Esophagus (tissue), 2 donors: ENCODE measurements around the gene CNTRL. TPM values are rescaled to one million over a fixed set of nuclear protein-coding genes. Genes with fewer than 3 reads are reported as not detected.

Experiments
- H3K27ac ChIP-seq, 2 donors: one replicate each; pipeline ENCODE4 v1.5.1; 2013; ENCODE audit warnings: low read depth in 2 of 2, mild to moderate bottlenecking in 2 of 2, inconsistent platforms in 1 of 2, low read length in 1 of 2, moderate library complexity in 1 of 2
- H3K27me3 ChIP-seq, 2 donors: one replicate each; pipeline ENCODE4 v1.6.1; 2013; ENCODE audit warnings: low read length in 2 of 2, control low read depth in 1 of 2, mild to moderate bottlenecking in 1 of 2; ENCODE audit not compliant: insufficient read depth in 2 of 2, control insufficient read depth in 1 of 2
- H3K36me3 ChIP-seq, 2 donors: one replicate each; pipeline ENCODE4 v1.6.1; 2013; ENCODE audit warnings: low read length in 1 of 2; ENCODE audit not compliant: control insufficient read depth in 2 of 2, insufficient read depth in 2 of 2
- H3K4me1 ChIP-seq, 2 donors: one replicate each; pipeline ENCODE4 v1.6.1; 2013; ENCODE audit warnings: low read length in 1 of 2; ENCODE audit not compliant: control insufficient read depth in 2 of 2, insufficient read depth in 2 of 2
- H3K4me3 ChIP-seq, 2 donors: one replicate each; pipeline ENCODE4 v1.5.1; 2013; ENCODE audit warnings: low read length in 2 of 2, mild to moderate bottlenecking in 2 of 2, low read depth in 1 of 2, moderate library complexity in 1 of 2
- H3K9me3 ChIP-seq, 2 donors: one replicate each; pipeline ENCODE4 v1.6.1; 2013; ENCODE audit warnings: mild to moderate bottlenecking in 2 of 2, low read depth in 1 of 2, low read length in 1 of 2, moderate library complexity in 1 of 2; ENCODE audit not compliant: control insufficient read depth in 2 of 2, insufficient read depth in 1 of 2
- WGBS, 2 donors: extraction: QIAGEN DNeasy Blood & Tissue Kit; methylation state at CpG; one replicate each; pipeline ENCODE4 v1.1.7; 2013; 5-methylcytosine and 5-hydroxymethylcytosine counted together
- polyA plus RNA-seq, 2 donors: library from polyadenylated mRNA; stranded (reverse); fragments of 200-250 nt; gene quantifications; one replicate each; pipeline ENCODE4 v1.2.3, GENCODE V29; 2013
- donor health status: healthy with polysubstance abuse.
- donor health status: Bipolar disorder and iron deficiency.

The CNTRL gene
- polyA plus RNA-seq, 2 donors: 4.0 to 5.5 TPM

DNA sequence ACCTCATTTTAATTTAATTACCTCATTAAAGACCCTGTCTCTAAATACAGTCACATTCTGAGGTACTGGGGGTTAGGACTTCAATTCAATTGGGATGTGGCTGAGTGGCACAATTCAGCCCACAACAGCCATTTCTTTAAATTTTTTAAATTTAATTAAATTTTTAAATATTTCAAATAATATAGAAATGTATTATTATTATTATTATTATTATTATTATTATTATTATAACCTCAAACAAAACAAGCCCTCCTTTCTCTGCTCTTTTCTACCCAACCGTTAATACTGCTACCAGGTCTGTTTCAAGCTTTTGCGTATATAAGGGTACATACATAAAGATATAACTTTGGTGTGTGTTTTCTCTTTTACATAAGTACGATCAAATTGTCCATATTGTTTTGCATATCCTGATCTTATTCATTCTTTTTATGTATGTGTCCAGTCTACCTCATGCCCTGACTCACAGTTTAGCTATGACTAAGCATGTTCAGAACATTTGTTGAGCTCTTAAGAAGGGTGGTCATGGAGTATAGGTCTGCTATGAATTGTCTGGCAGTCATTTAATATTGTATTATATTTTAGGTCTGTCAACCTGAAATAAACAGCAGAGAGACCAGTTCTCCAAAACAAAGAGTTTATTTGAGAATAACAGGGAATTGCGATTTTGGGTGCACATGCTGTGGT, 143.0 kb downstream of the CNTRL start:
- no peak overlapping the region for H3K4me3 ChIP-seq
- 91 to 93% methylated on average over 4 of the region's 4 CpGs for WGBS, 2 donors
- no peak overlapping the region for H3K27ac ChIP-seq

DNA sequence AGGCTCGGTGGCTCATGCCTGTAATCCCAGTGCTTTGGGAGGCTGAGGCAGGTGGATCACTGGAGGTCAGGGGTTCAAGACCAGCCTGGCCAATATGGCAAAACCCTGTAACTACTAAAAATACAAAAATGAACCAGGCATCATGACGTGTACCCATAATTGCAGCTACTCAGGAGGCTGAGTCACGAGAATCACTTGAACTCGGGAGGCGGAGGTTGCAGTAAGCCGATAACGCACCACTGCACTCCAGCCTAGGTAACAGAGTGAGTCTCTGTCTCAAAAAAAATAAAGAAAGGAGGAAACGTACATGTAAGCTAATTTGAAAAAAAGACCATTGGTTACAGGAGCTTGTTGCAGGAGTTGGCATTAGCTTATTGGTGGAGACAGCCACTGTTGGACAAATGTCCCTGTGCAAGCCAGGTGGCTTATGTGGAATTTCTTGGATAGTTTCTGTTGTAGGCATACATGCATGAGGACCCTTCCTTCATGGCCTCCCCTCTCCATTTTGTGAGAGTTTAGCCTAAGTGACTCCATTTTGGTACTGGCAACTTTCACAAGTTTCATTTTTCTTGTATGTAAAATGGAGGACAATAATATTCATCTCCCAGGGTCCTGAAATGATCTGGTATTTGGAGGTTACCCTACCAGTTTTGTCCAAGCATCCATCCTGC, 143.7 kb downstream of the CNTRL start:
- Histone ChIP-seq H3K27ac (no peak overlapping the region), H3K4me3 (no peak overlapping the region), H3K36me3 (no peaks in the 10 kb centered on the region), H3K9me3 (no peaks in the 10 kb centered on the region), H3K4me1 (peaks cover 0 to under 1% of the 10 kb centered on the region in 2 donors), H3K27me3 (no peaks in the 10 kb centered on the region)
- 94 to 95% methylated on average over 8 of the region's 8 CpGs for WGBS, 2 donors

More for the DNA sequence above, 143.0 kb downstream of the CNTRL start:
- no peaks in the 10 kb centered on the region for H3K36me3 ChIP-seq
- H3K9me3 ChIP-seq: no peaks in the 10 kb centered on the region
- no peaks in the 10 kb centered on the region for H3K27me3 ChIP-seq
- peaks cover 0 to 3% of the 10 kb centered on the region in 2 donors for H3K4me1 ChIP-seq

DNA sequence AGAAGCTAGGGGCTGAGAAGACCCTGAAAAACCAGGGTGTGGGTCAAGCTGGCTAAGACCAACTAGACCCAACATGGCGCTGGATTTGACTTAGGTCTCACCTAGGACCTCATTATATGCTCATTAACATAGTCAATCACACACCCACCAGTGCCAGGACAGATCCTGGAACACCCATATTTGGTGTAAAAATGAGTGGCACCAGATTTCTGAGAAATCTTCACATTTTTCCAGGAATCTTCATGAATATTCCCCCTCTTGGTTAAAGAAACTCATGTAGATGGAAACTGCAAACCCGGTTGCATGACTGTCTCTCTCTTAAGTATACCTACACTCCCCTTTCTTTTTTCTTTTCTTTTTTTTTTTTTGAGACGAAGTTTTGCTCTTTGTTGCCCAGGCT, 144.8 kb downstream of the CNTRL start:
- no peaks in the 10 kb centered on the region for H3K9me3 ChIP-seq
- H3K36me3 ChIP-seq: no peaks in the 10 kb centered on the region
- no peak overlapping the region for H3K27ac ChIP-seq
- WGBS, 2 donors: 90 to 91% methylated on average over 3 of the region's 3 CpGs
- no peaks in the 10 kb centered on the region for H3K4me1 ChIP-seq
- H3K4me3 ChIP-seq: no peak overlapping the region
- no peaks in the 10 kb centered on the region for H3K27me3 ChIP-seq

DNA sequence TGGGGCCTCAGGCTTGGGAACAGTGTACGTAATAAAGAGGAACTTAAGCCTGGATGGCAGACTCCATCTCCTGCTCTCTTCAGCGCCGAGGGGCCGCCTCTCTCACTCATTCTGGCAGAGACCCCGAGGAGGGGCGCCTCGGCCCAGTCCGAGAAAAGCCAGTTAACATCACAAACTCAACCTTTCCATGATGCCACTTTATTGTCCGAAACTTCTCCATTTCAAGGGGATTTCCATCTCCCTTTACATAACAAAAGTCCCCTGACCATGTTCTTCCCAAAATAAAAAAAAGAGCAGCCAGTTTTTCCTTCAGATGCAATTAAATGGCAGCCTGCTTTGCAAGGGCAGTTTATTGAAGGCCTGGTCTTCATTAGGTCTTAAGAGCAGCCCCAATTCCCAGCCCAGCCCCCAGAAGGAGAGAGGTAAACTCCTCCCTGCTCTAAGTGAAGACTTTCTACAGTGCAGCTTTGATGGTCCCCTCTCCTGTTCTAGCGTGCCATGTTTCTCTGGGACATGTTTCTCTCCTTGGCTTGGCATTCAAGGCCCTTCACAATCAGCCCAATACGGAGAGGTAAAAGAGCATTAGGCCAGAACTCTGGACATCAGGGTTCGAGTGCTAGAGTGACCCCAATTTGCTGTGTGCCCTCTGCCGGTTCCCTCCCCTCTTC, 146.4 kb downstream of the CNTRL start:
- Histone ChIP-seq H3K4me3 (no peak overlapping the region), H3K4me1 (no peaks in the 10 kb centered on the region)

GRCh38 chr9:121221664-121222055, 146.9 kb downstream of the CNTRL start:
- 88 to 98% methylated on average over 2 of the region's 2 CpGs for WGBS, 2 donors
- no peaks in the 10 kb centered on the region for H3K36me3 ChIP-seq
- no peak overlapping the region for H3K27ac ChIP-seq
- H3K27me3 ChIP-seq: no peaks in the 10 kb centered on the region
- H3K9me3 ChIP-seq: no peaks in the 10 kb centered on the region
- no peak overlapping the region for H3K4me3 ChIP-seq
- H3K4me1 ChIP-seq: no peaks in the 10 kb centered on the region

More for the DNA sequence above, 146.4 kb downstream of the CNTRL start:
- H3K27ac ChIP-seq: no peak overlapping the region
- H3K9me3 ChIP-seq: no peaks in the 10 kb centered on the region
- no peaks in the 10 kb centered on the region for H3K27me3 ChIP-seq
- no peaks in the 10 kb centered on the region for H3K36me3 ChIP-seq
- WGBS, 2 donors: 79 to 82% methylated on average over 13 of the region's 13 CpGs

GRCh38 chr9:121222524-121223171, 147.9 kb downstream of the CNTRL start:
- no peaks in the 10 kb centered on the region for H3K9me3 ChIP-seq
- H3K4me3 ChIP-seq: no peak overlapping the region
- no peaks in the 10 kb centered on the region for H3K4me1 ChIP-seq
- no peak overlapping the region for H3K27ac ChIP-seq
- H3K27me3 ChIP-seq: no peaks in the 10 kb centered on the region
- WGBS, 2 donors: 65% methylated on average over 12 of the region's 12 CpGs
- no peaks in the 10 kb centered on the region for H3K36me3 ChIP-seq

DNA sequence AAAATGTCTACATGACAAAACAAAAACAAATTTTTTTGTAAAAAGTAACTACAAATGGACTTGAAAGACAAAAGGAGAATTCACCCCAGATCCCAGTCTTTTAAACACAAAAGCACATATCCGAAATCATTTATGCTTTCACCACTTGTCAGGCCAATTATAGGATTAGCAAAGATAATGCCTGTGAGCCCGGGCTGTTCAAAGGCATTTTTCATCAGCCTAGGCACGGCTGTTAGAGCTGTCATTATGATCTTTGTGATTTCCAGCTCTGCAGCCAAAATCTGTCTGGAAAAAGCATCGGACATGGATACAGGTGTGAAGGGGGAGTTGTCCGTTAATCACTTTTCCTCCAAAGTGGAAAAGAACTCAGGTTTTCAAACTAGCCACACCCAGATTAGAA, 150.5 kb downstream of the CNTRL start:
- H3K27ac ChIP-seq: no peak overlapping the region
- no peaks in the 10 kb centered on the region for H3K4me1 ChIP-seq
- WGBS, 2 donors: 40 to 44% methylated on average over 5 of the region's 5 CpGs
- no peaks in the 10 kb centered on the region for H3K36me3 ChIP-seq
- H3K4me3 ChIP-seq: no peak overlapping the region
- no peaks in the 10 kb centered on the region for H3K27me3 ChIP-seq
- H3K9me3 ChIP-seq: no peaks in the 10 kb centered on the region

DNA sequence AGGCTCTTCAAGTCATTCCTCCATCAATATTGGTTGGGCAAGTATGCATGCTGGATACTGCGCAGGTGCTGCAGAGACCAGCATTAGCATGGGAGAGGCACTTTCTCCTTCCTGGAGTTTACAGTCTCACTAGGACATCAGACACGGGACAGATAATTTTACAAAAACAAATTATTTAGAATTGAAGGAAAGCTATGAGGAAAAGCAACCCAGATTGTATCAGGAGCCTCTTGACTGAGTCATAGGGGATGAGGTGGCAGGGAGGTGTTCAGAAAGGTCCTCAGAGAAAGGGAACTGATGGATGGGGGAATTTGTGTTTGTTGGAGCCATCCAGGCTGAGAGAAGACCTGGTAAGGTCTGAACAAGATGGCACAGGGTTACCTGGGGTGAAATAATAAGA, 151.4 kb downstream of the CNTRL start:
- WGBS, 2 donors: 84 to 85% methylated on average over 2 of the region's 2 CpGs
- H3K9me3 ChIP-seq: no peaks in the 10 kb centered on the region

More for the DNA sequence above, 151.4 kb downstream of the CNTRL start:
- Histone ChIP-seq H3K4me3 (no peak overlapping the region), H3K4me1 (no peaks in the 10 kb centered on the region), H3K27me3 (no peaks in the 10 kb centered on the region), H3K36me3 (no peaks in the 10 kb centered on the region), H3K27ac (no peak overlapping the region)
